ENCODE results near the gene DNAJB13.
"Not testable (repeated sequence)": the region's sequence is repeated elsewhere in the genome, so short reads cannot be mapped to it uniquely, and the experiment has no call there.

Gene DNAJB13

GRCh38 chr11:73976451-73977151 is 25.8 kb downstream of the DNAJB13 start:
- no peak for DNase-seq (ENCODE audit: extremely low read depth in 1 of 2, low read depth in 1 of 2)

- no peak for DNase-seq (ENCODE audit: extremely low read depth in 1 of 2, low read depth in 1 of 2)
Measured at GRCh38 chr11:73977856-73978519, 27.2 kb downstream of the DNAJB13 start.

- DNase-seq (ENCODE audit: extremely low read depth in 1 of 2, low read depth in 1 of 2), result no peak
Measured at GRCh38 chr11:73978576-73979086, 27.8 kb downstream of the DNAJB13 start.

- peak in 1 of 2 donors; percentile 71 for DNase-seq (ENCODE audit: extremely low read depth in 1 of 2, low read depth in 1 of 2)
Measured at GRCh38 chr11:73980001-73980961, 29.5 kb downstream of the DNAJB13 start.

GRCh38 chr11:73981051-73981805 is 30.4 kb downstream of the DNAJB13 start:
- no peak for DNase-seq (ENCODE audit: extremely low read depth in 1 of 2, low read depth in 1 of 2)

- DNase-seq (ENCODE audit: extremely low read depth in 1 of 2, low read depth in 1 of 2), result peak; percentile 80 to 90
Measured at GRCh38 chr11:73982595-73982989, 31.8 kb downstream of the DNAJB13 start, which contains the start of gene UCP2. TSS of gene UCP2 (minus strand) at chr11:73982843. CDS start at chr11:73978378, 4,465 bp downstream.

GRCh38 chr11:73982990-73983740 is 32.3 kb downstream of the DNAJB13 start:
- peak; percentile 89 to 94 for DNase-seq (ENCODE audit: extremely low read depth in 1 of 2, low read depth in 1 of 2)

GRCh38 chr11:73983741-73984538 is 33.1 kb downstream of the DNAJB13 start:
- DNase-seq (ENCODE audit: extremely low read depth in 1 of 2, low read depth in 1 of 2), result no peak

- DNase-seq (ENCODE audit: extremely low read depth in 1 of 2, low read depth in 1 of 2), result not testable (repeated sequence)
Measured at GRCh38 chr11:73985661-73986060, 34.8 kb downstream of the DNAJB13 start.

- no peak for DNase-seq (ENCODE audit: extremely low read depth in 1 of 2, low read depth in 1 of 2)
Measured at GRCh38 chr11:73988227-73988626, 37.4 kb downstream of the DNAJB13 start.

- DNase-seq (ENCODE audit: extremely low read depth in 1 of 2, low read depth in 1 of 2), result no peak
Measured at GRCh38 chr11:73989156-73989555, 38.3 kb downstream of the DNAJB13 start.

GRCh38 chr11:73990730-73991129 is 39.9 kb downstream of the DNAJB13 start:
- no peak for DNase-seq (ENCODE audit: extremely low read depth in 1 of 2, low read depth in 1 of 2)

- no peak for DNase-seq (ENCODE audit: extremely low read depth in 1 of 2, low read depth in 1 of 2)
Measured at GRCh38 chr11:73991471-73992006, 40.7 kb downstream of the DNAJB13 start.

- no peak for DNase-seq (ENCODE audit: extremely low read depth in 1 of 2, low read depth in 1 of 2)
Measured at GRCh38 chr11:73995247-73995646, 44.4 kb downstream of the DNAJB13 start.

GRCh38 chr11:73995731-73996130 is 44.9 kb downstream of the DNAJB13 start:
- no peak for DNase-seq (ENCODE audit: extremely low read depth in 1 of 2, low read depth in 1 of 2)

- no peak for DNase-seq (ENCODE audit: extremely low read depth in 1 of 2, low read depth in 1 of 2)
Measured at GRCh38 chr11:73996161-73996747, 45.4 kb downstream of the DNAJB13 start.

- DNase-seq (ENCODE audit: extremely low read depth in 1 of 2, low read depth in 1 of 2), result no peak
Measured at GRCh38 chr11:73997120-73997770, 46.4 kb downstream of the DNAJB13 start.

Measured in stimulated activated CD8-positive, alpha-beta memory T cell treated with anti-CD3 and anti-CD28 coated beads, Interleukin-7, amount 100 ng/mL, for 48 hours (primary cell).